Measurements from ENCODE around the gene PPP1R3A.

Gene PPP1R3A, protein sequence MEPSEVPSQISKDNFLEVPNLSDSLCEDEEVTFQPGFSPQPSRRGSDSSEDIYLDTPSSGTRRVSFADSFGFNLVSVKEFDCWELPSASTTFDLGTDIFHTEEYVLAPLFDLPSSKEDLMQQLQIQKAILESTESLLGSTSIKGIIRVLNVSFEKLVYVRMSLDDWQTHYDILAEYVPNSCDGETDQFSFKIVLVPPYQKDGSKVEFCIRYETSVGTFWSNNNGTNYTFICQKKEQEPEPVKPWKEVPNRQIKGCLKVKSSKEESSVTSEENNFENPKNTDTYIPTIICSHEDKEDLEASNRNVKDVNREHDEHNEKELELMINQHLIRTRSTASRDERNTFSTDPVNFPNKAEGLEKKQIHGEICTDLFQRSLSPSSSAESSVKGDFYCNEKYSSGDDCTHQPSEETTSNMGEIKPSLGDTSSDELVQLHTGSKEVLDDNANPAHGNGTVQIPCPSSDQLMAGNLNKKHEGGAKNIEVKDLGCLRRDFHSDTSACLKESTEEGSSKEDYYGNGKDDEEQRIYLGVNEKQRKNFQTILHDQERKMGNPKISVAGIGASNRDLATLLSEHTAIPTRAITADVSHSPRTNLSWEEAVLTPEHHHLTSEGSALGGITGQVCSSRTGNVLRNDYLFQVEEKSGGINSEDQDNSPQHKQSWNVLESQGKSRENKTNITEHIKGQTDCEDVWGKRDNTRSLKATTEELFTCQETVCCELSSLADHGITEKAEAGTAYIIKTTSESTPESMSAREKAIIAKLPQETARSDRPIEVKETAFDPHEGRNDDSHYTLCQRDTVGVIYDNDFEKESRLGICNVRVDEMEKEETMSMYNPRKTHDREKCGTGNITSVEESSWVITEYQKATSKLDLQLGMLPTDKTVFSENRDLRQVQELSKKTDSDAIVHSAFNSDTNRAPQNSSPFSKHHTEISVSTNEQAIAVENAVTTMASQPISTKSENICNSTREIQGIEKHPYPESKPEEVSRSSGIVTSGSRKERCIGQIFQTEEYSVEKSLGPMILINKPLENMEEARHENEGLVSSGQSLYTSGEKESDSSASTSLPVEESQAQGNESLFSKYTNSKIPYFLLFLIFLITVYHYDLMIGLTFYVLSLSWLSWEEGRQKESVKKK

DNA sequence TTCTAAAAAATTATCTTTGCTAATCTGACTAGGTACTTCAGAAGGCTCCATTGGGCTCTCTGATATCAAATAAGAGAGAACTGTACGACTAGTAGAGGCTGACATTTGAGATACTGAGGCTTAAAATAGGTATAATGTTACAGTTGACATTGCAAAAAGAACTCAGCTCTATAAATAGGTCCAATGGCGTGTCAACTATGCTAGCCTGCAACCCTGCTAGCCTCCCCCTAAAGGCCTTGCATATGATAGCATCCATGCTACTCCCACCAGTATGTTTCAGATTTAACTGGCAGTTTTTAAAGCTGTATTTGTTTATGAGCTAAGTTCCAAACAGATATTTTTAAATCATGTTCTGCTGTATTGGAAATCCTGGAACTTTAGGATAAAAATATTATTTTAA, at the start of gene PPP1R3A:
PPP1R3A (minus strand) TSS at position 64 of the 400 bp plus-strand sequence; CDS start at position 51, 13 bp downstream.
- Mint-ChIP-seq H3K36me3 (ENCODE audit: low read depth) (no peaks in the 10 kb centered on the region), H3K4me3 (no peak within 1 kb of the TSS), H3K9me3 (no peaks in the 10 kb centered on the region), H3K4me1 (peaks cover 11% of the 10 kb centered on the region), H3K27ac (no peak within 1 kb of the TSS), H3K27me3 (ENCODE audit: low read depth, poor library complexity) (no peaks in the 10 kb centered on the region)
- DNase-seq, result no peak
- TF ChIP-seq CTCF (IDR thresholded peaks at IDR 0.05), result no peak

DNA sequence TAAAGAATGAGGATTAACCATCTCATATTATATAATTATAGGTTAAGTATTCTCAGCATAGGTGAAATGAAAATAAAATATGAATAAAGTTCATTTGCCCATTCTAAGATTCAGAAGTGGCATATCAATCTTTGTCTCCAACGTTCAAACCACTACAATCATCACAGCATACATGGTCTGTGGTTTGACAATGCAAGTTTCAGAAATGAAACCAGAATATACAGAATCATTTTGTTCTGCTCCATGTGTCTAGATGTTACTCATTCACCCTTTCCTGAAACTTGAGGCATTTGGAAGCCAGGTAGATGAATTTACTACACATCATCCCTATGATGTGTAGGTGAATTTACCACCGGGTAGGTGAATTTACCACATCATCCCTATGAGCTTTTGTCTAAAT, 44.5 kb upstream of the PPP1R3A start:
- Mint-ChIP-seq H3K36me3 (ENCODE audit: low read depth) (no peaks in the 10 kb centered on the region), H3K27ac (no peak overlapping the region), H3K9me3 (peaks cover 20% of the 10 kb centered on the region), H3K27me3 (ENCODE audit: low read depth, poor library complexity) (peaks cover under 1% of the 10 kb centered on the region), H3K4me1 (no peaks in the 10 kb centered on the region), H3K4me3 (no peak overlapping the region)
- DNase-seq, result no peak
- TF ChIP-seq CTCF (IDR thresholded peaks at IDR 0.05), result no peak

DNA sequence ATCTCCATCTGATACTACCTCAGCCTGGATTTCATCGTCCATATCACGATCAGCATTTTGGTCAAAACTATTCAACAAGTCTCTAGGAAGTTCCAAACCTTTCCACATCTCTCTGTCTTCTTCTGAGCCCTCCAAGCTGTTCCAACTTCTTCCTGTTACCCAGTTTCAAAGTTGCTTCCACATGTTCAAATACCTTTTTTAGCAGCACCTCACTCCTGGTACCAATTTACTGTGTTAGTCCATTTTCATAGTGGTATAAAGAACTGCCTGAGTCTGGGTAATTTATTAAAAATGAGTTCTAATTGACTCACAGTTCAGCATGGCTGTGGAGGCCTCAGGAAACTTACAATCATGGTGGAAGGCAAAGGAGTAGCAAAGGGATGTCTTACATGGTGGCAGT, 41.1 kb upstream of the PPP1R3A start:
- peaks cover 24% of the 10 kb centered on the region for H3K9me3 Mint-ChIP-seq
- no peak for DNase-seq
- H3K27me3 Mint-ChIP-seq (ENCODE audit: low read depth, poor library complexity), result no peaks in the 10 kb centered on the region
- H3K4me1 Mint-ChIP-seq, result no peaks in the 10 kb centered on the region
- TF ChIP-seq CTCF (IDR thresholded peaks at IDR 0.05), result no peak
- no peaks in the 10 kb centered on the region for H3K36me3 Mint-ChIP-seq (ENCODE audit: low read depth)
- H3K27ac Mint-ChIP-seq, result no peak overlapping the region
- no peak overlapping the region for H3K4me3 Mint-ChIP-seq

DNA sequence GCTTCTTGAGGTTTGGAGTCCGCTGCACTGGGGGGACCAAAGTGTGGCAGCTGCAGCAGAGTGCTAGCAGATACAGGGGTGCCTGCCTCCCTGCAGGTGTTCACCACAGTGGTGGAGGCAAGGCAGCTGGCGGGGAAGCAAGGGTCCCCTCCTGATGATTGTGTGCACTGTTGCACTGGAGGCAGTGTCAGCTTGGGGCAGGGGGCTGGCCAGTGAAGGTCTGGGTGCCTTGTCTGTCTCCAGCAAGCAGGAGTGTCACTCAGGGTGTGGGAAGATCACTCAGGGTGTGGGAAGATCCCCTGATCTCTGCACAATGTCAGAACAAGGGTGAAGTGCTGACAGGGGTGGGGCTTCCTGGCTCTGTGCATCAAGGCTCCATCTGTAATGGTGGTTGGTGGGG, 36.3 kb upstream of the PPP1R3A start:
- Mint-ChIP-seq H3K27me3 (ENCODE audit: low read depth, poor library complexity) (peaks cover 2% of the 10 kb centered on the region), H3K9me3 (peaks cover 46% of the 10 kb centered on the region), H3K4me3 (no peak overlapping the region), H3K36me3 (ENCODE audit: low read depth) (no peaks in the 10 kb centered on the region), H3K4me1 (no peaks in the 10 kb centered on the region), H3K27ac (no peak overlapping the region)
- no peak for TF ChIP-seq CTCF (IDR thresholded peaks at IDR 0.05)
- DNase-seq, result no peak

DNA sequence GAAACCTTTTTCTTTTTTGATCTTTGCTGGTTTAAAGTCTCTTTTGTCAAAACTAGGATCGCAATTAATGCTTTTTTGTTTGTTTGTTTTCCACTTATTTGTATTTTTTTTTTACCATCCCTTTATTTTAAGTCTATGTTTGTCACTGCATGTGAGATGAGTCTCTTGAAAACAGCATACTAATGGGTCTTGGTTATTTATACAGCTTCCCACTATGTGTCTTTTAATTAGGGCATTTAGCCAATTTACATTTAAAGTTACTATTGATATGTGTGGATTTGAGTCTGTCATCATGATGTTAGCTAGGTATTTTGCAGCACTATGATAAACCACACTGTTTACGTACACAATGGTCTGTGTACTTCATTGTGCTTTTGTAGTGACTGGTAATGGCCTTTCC, 34.7 kb upstream of the PPP1R3A start:
- peaks cover 33% of the 10 kb centered on the region for H3K9me3 Mint-ChIP-seq
- no peak for TF ChIP-seq CTCF (IDR thresholded peaks at IDR 0.05)
- peaks cover 2% of the 10 kb centered on the region for H3K27me3 Mint-ChIP-seq (ENCODE audit: low read depth, poor library complexity)
- DNase-seq, result no peak
- H3K4me1 Mint-ChIP-seq, result no peaks in the 10 kb centered on the region
- H3K36me3 Mint-ChIP-seq (ENCODE audit: low read depth), result no peaks in the 10 kb centered on the region
- H3K4me3 Mint-ChIP-seq, result no peak overlapping the region
- no peak overlapping the region for H3K27ac Mint-ChIP-seq

Data from nephron progenitor cell (in vitro differentiated cells).